Measurements from ENCODE around the gene TSC22D1.

TSC22D1 gene

DNA sequence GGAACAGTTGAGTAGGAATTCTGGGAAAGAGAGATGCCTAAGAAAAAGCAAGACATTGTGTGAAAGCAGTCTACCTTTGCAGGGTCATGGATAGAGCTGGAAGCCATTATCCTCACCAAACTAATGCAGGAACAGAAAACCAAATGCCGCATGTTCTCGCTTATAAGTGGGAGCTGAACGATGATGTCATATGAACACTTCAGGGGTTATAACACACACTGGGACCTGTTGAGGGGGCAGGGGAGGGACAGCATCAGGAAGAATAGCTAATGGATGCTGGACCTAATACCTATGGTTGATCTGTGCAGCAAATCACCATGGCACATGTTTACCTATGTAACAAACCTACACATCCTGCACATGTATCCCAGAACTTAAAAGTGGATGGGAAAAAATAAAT, 69.9 kb downstream of the TSC22D1 start:
- CTCF ChIA-PET, result interaction anchor here (0.9 to 3.1 kb wide), 3 partner anchors 22 to 463 kb away, joined by 3 to 10 read pairs (median 5); no protein-coding TSS in a partner anchor
- TF ChIP-seq, protein P1, sequence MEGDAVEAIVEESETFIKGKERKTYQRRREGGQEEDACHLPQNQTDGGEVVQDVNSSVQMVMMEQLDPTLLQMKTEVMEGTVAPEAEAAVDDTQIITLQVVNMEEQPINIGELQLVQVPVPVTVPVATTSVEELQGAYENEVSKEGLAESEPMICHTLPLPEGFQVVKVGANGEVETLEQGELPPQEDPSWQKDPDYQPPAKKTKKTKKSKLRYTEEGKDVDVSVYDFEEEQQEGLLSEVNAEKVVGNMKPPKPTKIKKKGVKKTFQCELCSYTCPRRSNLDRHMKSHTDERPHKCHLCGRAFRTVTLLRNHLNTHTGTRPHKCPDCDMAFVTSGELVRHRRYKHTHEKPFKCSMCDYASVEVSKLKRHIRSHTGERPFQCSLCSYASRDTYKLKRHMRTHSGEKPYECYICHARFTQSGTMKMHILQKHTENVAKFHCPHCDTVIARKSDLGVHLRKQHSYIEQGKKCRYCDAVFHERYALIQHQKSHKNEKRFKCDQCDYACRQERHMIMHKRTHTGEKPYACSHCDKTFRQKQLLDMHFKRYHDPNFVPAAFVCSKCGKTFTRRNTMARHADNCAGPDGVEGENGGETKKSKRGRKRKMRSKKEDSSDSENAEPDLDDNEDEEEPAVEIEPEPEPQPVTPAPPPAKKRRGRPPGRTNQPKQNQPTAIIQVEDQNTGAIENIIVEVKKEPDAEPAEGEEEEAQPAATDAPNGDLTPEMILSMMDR (IDR thresholded peaks at IDR 0.05; ENCODE audit: insufficient read depth, low read length, missing control alignments), result no peak
- no peak for DNase-seq (ENCODE audit: low read depth, low spot score)
- H3K4me3 ChIP-seq (ENCODE audit: low read depth, low read length), result no peak overlapping the region
- POLR2A ChIA-PET, result no interaction called here

DNA sequence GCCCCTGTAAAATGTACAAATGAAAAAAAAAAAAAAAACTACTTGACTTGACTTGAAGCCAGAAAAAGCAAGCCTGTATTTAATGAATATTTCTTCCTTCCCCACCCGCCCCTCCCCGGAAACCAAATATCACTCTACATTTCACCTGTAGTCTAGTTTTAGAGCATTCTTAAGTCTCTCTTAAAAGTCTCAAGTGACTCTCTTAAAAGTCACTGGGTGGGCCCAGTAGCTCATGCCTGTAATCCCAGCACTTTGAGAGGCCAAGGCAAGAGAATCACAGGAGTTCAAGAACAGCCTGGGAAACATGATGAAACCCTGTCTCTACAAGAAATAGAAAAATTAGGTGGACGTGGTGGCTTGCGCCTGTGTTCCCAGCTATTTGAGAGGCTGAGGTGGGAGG, 72.0 kb downstream of the TSC22D1 start:
- TF ChIP-seq, protein P1 (IDR thresholded peaks at IDR 0.05; ENCODE audit: insufficient read depth, low read length, missing control alignments), result no peak
- DNase-seq (ENCODE audit: low read depth, low spot score), result no peak
- ChIA-PET POLR2A (no interaction called here), CTCF (no interaction called here)
- no peak overlapping the region for H3K4me3 ChIP-seq (ENCODE audit: low read depth, low read length)

DNA sequence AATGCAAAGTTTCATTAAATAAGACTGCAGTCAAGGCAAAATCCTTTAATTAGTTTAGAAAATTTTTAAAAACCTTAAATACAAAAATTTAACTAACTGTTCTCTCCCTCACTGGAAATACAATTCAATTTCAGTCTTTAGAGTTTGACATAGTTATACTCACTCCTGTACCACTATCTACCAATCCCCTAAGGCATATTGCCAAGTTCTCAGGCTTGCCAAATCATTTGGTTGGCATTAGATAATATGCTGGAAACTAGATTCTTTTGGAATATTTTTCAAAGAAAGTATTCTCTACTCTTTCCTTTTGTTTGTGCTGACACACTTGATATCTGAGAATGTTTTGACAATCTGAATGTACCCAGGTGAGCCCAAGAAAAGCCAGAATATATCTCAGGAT, 77.2 kb downstream of the TSC22D1 start:
- CTCF ChIA-PET, result interaction anchor here (1.3 to 3.3 kb wide), 2 partner anchors 14 to 15 kb away, joined by 3 to 22 read pairs; no protein-coding TSS in a partner anchor

DNA sequence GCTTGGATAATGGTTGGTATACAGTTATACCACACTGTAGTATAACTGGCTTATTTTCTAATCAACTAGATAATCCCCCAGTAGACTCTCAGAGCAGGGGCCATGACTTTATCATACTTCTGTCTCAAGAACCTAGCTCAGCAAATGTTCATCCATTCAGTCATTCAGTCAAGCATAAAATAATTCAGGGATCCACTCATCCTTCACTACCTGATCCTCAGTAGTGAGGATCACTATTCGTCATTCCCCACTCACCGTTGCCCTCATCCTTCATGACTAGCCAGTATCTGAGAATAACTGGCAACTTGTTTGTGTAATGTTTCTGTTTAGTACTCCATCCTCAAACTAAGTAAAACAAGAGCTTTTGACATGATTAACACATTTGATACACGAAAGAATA, 77.6 kb downstream of the TSC22D1 start:
- POLR2A ChIA-PET, result no interaction called here

More for the DNA sequence above, 77.2 kb downstream of the TSC22D1 start:
- no peak overlapping the region for H3K4me3 ChIP-seq (ENCODE audit: low read depth, low read length)
- DNase-seq (ENCODE audit: low read depth, low spot score), result no peak
- POLR2A ChIA-PET, result no interaction called here
- TF ChIP-seq, protein P1 (IDR thresholded peaks at IDR 0.05; ENCODE audit: insufficient read depth, low read length, missing control alignments), result no peak

DNA sequence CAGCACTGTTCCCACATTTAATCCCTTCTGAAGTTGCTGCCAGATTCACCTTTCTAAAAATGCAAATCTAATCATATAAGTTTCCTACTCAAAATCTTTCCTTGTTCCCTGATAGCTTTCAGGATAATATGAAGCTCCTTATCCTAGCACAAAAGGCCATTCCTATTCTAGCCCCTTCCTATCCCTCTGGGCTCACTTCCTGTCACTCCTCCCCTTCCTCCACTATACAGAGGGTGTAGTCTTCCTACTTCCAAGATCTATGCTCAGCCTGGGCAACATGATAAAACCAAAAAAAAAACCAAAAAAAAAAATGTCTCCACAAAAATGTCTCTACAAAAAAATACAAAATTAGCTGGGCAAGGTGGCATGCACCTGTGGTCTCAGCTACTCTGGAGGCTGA, 78.3 kb downstream of the TSC22D1 start:
- DNase-seq (ENCODE audit: low read depth, low spot score), result no peak
- TF ChIP-seq, protein P1 (IDR thresholded peaks at IDR 0.05; ENCODE audit: insufficient read depth, low read length, missing control alignments), result no peak
- H3K4me3 ChIP-seq (ENCODE audit: low read depth, low read length), result no peak overlapping the region
- POLR2A ChIA-PET, result no interaction called here
- CTCF ChIA-PET, result interaction anchor here (0.9 to 3.3 kb wide), 4 partner anchors 14 to 81 kb away, joined by 3 to 22 read pairs (median 3); no protein-coding TSS in a partner anchor

More for the DNA sequence above, 77.6 kb downstream of the TSC22D1 start:
- TF ChIP-seq, protein P1 (IDR thresholded peaks at IDR 0.05; ENCODE audit: insufficient read depth, low read length, missing control alignments), result no peak
- H3K4me3 ChIP-seq (ENCODE audit: low read depth, low read length), result no peak overlapping the region
- DNase-seq (ENCODE audit: low read depth, low spot score), result no peak
- CTCF ChIA-PET, result interaction anchor here (0.9 to 3.3 kb wide), 4 partner anchors 15 to 81 kb away, joined by 3 to 22 read pairs (median 3); no protein-coding TSS in a partner anchor

DNA sequence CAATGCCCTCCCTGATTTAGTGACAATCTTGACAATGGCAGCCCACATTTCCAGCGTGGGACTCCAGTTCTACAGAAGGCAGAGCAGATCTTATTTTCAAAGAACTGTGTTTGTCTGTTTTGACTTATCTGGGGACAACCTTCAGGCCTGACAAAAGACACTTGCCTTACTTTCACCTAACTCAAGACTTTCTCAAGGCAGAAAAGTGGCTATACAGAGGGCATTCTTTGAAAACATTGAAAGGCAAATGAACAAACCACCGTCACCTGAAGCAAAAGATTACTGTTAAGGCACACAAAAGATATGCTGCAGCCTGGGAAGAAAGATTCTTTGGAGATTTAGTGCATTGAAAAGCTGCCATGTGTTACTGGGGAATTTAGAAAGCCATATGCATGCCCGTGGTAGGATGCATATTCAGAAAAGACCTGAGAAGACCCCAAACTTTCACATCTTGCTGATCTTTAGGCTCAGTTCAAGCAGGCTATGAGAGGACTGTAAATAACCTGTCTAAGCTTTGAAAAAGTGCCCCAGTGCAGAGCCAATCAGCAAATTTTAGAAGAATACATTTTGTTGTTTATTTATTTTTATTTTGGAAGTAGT, 82.8 kb downstream of the TSC22D1 start:
- ChIA-PET CTCF (interaction anchor here (1.8 to 2.0 kb wide), 2 partner anchors 10 kb away, joined by 9 to 23 read pairs; no protein-coding TSS in a partner anchor), POLR2A (no interaction called here)
- TF ChIP-seq, protein P1 (IDR thresholded peaks at IDR 0.05; ENCODE audit: insufficient read depth, low read length, missing control alignments), result no peak
- DNase-seq (ENCODE audit: low read depth, low spot score), result no peak
- no peak overlapping the region for H3K4me3 ChIP-seq (ENCODE audit: low read depth, low read length)

Data from AG04449 (cell line).